GM23248 (cell line): ENCODE data around the gene CDH16.

Source experiments
- EZH2 ChIP-seq: fragments of 200-600 bp; sonication (generic); IDR thresholded peaks from 2 replicates; pipeline ENCODE4 v1.6.1; 2018; ENCODE audit warnings: antibody characterized with exemption, mild to moderate bottlenecking; ENCODE audit not compliant: insufficient read depth, poor library complexity, severe bottlenecking
- EZH2phosphoT487 ChIP-seq: fragments of 200-600 bp; sonication (generic); IDR thresholded peaks from 2 replicates; pipeline ENCODE4 v1.6.1; 2018; ENCODE audit warnings: antibody characterized with exemption, moderate library complexity, mild to moderate bottlenecking, low read depth; ENCODE audit not compliant: insufficient read depth

DNA sequence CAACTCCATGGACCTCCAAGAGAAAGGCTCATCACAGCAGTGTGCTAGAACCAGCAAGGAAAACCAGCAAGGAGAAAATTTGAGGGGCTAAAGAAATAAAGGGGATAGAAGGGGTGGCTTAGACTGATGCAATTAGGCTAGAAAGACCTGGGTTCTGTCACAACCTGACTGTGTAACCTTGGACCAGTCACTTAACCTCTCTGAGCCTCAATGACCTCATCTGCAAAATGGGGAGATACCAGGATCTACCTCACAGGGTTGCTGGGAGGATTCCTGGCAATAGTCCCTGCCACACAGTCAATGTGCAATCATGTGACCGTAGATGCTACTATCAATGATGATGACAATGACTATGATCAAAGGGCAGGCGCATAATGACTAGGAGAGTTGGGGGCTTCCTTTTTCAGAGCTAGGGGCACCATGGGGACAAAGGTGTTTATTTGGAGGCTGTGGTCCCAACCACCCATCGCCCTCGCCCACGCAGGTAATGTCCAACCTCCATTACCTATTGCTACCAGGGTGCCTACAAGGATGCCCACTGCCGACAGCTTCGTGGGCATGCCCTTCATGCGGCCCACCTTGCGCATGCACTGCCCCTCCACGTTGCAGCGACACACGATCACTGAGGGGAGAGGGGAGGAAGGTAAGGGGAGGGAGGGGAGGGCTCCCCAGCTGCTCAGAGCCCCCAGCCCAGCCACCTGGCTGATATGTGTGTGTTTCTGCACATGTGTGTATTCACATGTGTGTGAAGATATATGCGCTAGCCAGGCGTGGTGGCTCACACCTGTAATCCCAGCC lies 9.7 kb downstream of the CDH16 start:
- TF ChIP-seq EZH2: no peak
- TF ChIP-seq EZH2phosphoT487: no peak
